HepG2 (cell line): ENCODE measurements around the gene ALOXE3. TPM values are rescaled to one million over a fixed set of nuclear protein-coding genes. Genes with fewer than 3 reads are reported as not detected.

ENCODE experiments used
- CEBPG ChIP-seq: IDR thresholded peaks from 2 replicates; pipeline ENCODE4 v1.6.1; 2016
- GATAD2A ChIP-seq: IDR thresholded peaks from 2 replicates; pipeline ENCODE4 v1.6.1; 2016
- ISL2 ChIP-seq: sonication (generic); formaldehyde crosslinking; IDR thresholded peaks from 2 replicates; pipeline ENCODE4 v1.5.0; 2020; ENCODE audit warnings: missing genetic modification reagents
- JUND ChIP-seq: sonication (generic); formaldehyde crosslinking; IDR thresholded peaks from 2 replicates; pipeline ENCODE4 v1.8.0; 2022; ENCODE audit warnings: mild to moderate bottlenecking, missing genetic modification reagents
- KDM6A ChIP-seq: IDR thresholded peaks from 2 replicates; pipeline ENCODE4 v1.6.1; 2016; ENCODE audit warnings: low read depth
- MTA1 ChIP-seq: sonication (generic); formaldehyde crosslinking; IDR thresholded peaks from 2 replicates; pipeline ENCODE4 v1.4.0; 2020; ENCODE audit warnings: missing genetic modification reagents, mild to moderate bottlenecking, borderline replicate concordance
- NCOA2 ChIP-seq: sonication (generic); formaldehyde crosslinking; IDR thresholded peaks from 2 replicates; pipeline ENCODE4 v1.8.0; 2022; ENCODE audit warnings: inconsistent platforms
- NONO ChIP-seq, 2 experiments: fragments of 450-650 bp in 1 of 2; sonication (generic) in 1 of 2; formaldehyde crosslinking in 1 of 2; IDR thresholded peaks in 1 of 2; conservative IDR thresholded peaks in 1 of 2; 2 replicates each; pipeline versions ENCODE4 v1.6.1 to v1.8.0; 2017 to 2022; ENCODE audit warnings: mild to moderate bottlenecking in 1 of 2, missing genetic modification reagents in 1 of 2, moderate library complexity in 1 of 2
- PAWR ChIP-seq: sonication (generic); formaldehyde crosslinking; IDR thresholded peaks from 2 replicates; pipeline ENCODE4 v1.4.0; 2020; ENCODE audit warnings: missing genetic modification reagents, mild to moderate bottlenecking, borderline replicate concordance
- TEAD3 ChIP-seq: optimal IDR thresholded peaks from 2 replicates; pipeline ENCODE3; 2016; ENCODE audit warnings: borderline replicate concordance
- TOE1 ChIP-seq: sonication (generic); formaldehyde crosslinking; IDR thresholded peaks from 2 replicates; pipeline ENCODE4 v1.4.0; 2020; ENCODE audit warnings: mild to moderate bottlenecking, missing genetic modification reagents
- ZNF292 ChIP-seq: sonication (generic); formaldehyde crosslinking; IDR thresholded peaks from 2 replicates; pipeline ENCODE4 v1.8.1; 2022; ENCODE audit warnings: mild to moderate bottlenecking, low read depth, missing genetic modification reagents, borderline replicate concordance
- ZNF335 ChIP-seq: sonication (generic); formaldehyde crosslinking; IDR thresholded peaks from 2 replicates; pipeline ENCODE4 v1.4.0; 2020; ENCODE audit warnings: missing genetic modification reagents
- ZNF354B ChIP-seq: sonication (generic); formaldehyde crosslinking; IDR thresholded peaks from 2 replicates; pipeline ENCODE4 v1.8.0; 2022; ENCODE audit warnings: mild to moderate bottlenecking, missing genetic modification reagents
- ZNF383 ChIP-seq: sonication (generic); formaldehyde crosslinking; IDR thresholded peaks from 2 replicates; pipeline ENCODE4 v1.4.0; 2020; ENCODE audit warnings: missing genetic modification reagents, mild to moderate bottlenecking, borderline replicate concordance
- ZNF460 ChIP-seq: sonication (generic); formaldehyde crosslinking; IDR thresholded peaks from 2 replicates; pipeline ENCODE4 v1.5.1; 2020; ENCODE audit warnings: missing genetic modification reagents, mild to moderate bottlenecking, borderline replicate concordance
- ZSCAN25 ChIP-seq: sonication (generic); formaldehyde crosslinking; IDR thresholded peaks from 2 replicates; pipeline ENCODE4 v1.8.0; 2022; ENCODE audit warnings: mild to moderate bottlenecking, missing genetic modification reagents
- polyA plus RNA-seq, 8 experiments: library from polyadenylated mRNA; depleted of rRNA in 3 of 8; stranded (reverse) in 7 of 8; unstranded in 1 of 8; fragments of >200 nt; fragmentation: Illumina TruSeq in 4 of 8; extraction: Trizol in 4 of 8; gene quantifications; 2 replicates each; pipeline versions ENCODE4 v1.2.1 to v1.2.3, GENCODE V29; 2011 to 2016; ENCODE audit warnings: low read depth in 4 of 8, missing spikeins in 1 of 8, mixed read lengths in 1 of 8; ENCODE audit not compliant: insufficient read depth in 1 of 8
- total RNA-seq, 5 experiments: library from RNA; depleted of rRNA; stranded (reverse); fragments of >200 nt; fragmentation: Illumina TruSeq; extraction: Trizol; gene quantifications; 2 replicates each; pipeline ENCODE4 v1.2.3, GENCODE V29; 2016; ENCODE audit warnings: low read depth in 1 of 5
- TF ChIP-seq, protein P1 (sequence below): sonication (generic); formaldehyde crosslinking; IDR thresholded peaks from 2 replicates; pipeline ENCODE4 v1.4.0; 2020; ENCODE audit warnings: missing genetic modification reagents
- TF ChIP-seq, protein P2 (sequence below): sonication (generic); formaldehyde crosslinking; IDR thresholded peaks from 2 replicates; pipeline ENCODE4 v1.5.1; 2020; ENCODE audit warnings: mild to moderate bottlenecking, moderate library complexity, missing genetic modification reagents
- TF ChIP-seq, protein P3 (sequence below): sonication (generic); formaldehyde crosslinking; IDR thresholded peaks from 2 replicates; pipeline ENCODE4 v1.4.0; 2020; ENCODE audit warnings: missing genetic modification reagents

ALOXE3 gene
- total and polyA plus RNA-seq, 2 of the 13 experiments (the other 11 are each of a cell fraction or from before 2014, with no cell fraction given): 0.07 TPM; not detected in 1

DNA sequence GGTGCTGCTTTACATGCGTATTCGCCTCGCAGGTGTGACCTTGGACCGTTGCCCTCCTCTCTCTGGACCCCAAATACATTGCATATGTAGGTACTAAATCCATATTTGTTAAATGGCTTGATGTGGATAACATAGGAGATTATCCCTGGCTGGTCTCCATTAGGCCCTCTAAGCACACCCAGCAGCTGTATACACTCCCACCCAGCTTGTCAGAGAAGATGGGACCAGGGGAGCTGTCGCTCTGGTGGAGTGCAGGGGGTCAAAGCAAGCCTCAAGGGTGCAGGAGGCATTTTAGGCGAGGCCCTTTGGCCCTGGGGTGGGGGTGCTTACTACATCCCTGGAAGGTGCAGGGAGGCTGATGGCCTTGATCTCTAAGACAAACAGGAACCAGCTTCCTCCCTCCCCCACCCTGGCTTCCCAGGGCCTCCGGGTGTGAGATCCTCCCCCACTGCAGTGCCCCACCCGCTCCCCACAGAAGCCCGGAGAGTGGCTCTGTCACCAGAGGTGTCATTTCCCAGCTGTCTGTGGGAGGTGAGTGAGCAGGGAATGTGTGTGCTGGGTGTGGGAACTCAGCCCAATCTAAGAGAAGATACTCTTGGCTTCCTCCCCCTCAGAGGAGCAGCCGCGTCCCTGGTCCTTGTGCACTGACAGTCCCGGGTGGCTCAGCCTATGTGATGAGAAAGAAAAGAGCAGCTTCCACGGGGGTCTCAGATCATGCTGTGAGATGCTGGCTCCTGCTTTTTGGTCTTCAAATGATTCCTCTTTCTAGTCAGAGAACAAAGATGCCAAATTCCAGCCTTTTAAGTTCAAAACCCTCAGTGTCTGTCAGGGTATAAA lies 45.9 kb upstream of the ALOXE3 start (continued):
- TF ChIP-seq, protein P1, sequence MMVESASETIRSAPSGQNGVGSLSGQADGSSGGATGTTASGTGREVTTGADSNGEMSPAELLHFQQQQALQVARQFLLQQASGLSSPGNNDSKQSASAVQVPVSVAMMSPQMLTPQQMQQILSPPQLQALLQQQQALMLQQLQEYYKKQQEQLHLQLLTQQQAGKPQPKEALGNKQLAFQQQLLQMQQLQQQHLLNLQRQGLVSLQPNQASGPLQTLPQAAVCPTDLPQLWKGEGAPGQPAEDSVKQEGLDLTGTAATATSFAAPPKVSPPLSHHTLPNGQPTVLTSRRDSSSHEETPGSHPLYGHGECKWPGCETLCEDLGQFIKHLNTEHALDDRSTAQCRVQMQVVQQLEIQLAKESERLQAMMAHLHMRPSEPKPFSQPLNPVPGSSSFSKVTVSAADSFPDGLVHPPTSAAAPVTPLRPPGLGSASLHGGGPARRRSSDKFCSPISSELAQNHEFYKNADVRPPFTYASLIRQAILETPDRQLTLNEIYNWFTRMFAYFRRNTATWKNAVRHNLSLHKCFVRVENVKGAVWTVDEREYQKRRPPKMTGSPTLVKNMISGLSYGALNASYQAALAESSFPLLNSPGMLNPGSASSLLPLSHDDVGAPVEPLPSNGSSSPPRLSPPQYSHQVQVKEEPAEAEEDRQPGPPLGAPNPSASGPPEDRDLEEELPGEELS (CRISPR knock-in tag): peak; percentile 52; the same call in 1 of the 2 replicates
- TF ChIP-seq TOE1 (CRISPR knock-in tag) (no peak), NONO (IDR thresholded peaks at IDR 0.05) (no peak), NONO (CRISPR knock-in tag; conservative IDR thresholded peaks at IDR 0.05) (peak; percentile 47), ZNF335 (0 out of 2 replicates have a peak, but pooled peaks have one; percentile 27), PAWR (CRISPR knock-in tag) (no peak), GATAD2A (CRISPR knock-in tag) (peak; percentile 68), KDM6A (peak; percentile 75), NCOA2 (CRISPR knock-in tag) (peak; percentile 43; the same call in 1 of the 2 replicates), ISL2 (CRISPR knock-in tag) (0 out of 2 replicates have a peak, but pooled peaks have one; percentile 25), ZSCAN25 (CRISPR knock-in tag) (no peak), ZNF383 (CRISPR knock-in tag) (0 out of 2 replicates have a peak, but pooled peaks have one; percentile 10), ZNF354B (CRISPR knock-in tag) (no peak), JUND (no peak), CEBPG (CRISPR knock-in tag) (no peak; the same call in 1 of the 2 replicates), ZNF292 (CRISPR knock-in tag) (no peak), ZNF460 (peak; percentile 19; the same call in 1 of the 2 replicates), MTA1 (CRISPR knock-in tag) (peak; percentile 48; the same call in 1 of the 2 replicates), TEAD3 (CRISPR knock-in tag) (peak; percentile 22)
- TF ChIP-seq, protein P2, sequence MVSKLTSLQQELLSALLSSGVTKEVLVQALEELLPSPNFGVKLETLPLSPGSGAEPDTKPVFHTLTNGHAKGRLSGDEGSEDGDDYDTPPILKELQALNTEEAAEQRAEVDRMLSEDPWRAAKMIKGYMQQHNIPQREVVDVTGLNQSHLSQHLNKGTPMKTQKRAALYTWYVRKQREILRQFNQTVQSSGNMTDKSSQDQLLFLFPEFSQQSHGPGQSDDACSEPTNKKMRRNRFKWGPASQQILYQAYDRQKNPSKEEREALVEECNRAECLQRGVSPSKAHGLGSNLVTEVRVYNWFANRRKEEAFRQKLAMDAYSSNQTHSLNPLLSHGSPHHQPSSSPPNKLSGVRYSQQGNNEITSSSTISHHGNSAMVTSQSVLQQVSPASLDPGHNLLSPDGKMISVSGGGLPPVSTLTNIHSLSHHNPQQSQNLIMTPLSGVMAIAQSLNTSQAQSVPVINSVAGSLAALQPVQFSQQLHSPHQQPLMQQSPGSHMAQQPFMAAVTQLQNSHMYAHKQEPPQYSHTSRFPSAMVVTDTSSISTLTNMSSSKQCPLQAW (CRISPR knock-in tag): 0 out of 2 replicates have a peak, but pooled peaks have one; percentile 16
- TF ChIP-seq, protein P3, sequence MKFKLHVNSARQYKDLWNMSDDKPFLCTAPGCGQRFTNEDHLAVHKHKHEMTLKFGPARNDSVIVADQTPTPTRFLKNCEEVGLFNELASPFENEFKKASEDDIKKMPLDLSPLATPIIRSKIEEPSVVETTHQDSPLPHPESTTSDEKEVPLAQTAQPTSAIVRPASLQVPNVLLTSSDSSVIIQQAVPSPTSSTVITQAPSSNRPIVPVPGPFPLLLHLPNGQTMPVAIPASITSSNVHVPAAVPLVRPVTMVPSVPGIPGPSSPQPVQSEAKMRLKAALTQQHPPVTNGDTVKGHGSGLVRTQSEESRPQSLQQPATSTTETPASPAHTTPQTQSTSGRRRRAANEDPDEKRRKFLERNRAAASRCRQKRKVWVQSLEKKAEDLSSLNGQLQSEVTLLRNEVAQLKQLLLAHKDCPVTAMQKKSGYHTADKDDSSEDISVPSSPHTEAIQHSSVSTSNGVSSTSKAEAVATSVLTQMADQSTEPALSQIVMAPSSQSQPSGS (CRISPR knock-in tag): 0 out of 2 replicates have a peak, but pooled peaks have one; percentile 19
